Measurements from ENCODE around the gene CYBC1.

- TF ChIP-seq, protein P1, sequence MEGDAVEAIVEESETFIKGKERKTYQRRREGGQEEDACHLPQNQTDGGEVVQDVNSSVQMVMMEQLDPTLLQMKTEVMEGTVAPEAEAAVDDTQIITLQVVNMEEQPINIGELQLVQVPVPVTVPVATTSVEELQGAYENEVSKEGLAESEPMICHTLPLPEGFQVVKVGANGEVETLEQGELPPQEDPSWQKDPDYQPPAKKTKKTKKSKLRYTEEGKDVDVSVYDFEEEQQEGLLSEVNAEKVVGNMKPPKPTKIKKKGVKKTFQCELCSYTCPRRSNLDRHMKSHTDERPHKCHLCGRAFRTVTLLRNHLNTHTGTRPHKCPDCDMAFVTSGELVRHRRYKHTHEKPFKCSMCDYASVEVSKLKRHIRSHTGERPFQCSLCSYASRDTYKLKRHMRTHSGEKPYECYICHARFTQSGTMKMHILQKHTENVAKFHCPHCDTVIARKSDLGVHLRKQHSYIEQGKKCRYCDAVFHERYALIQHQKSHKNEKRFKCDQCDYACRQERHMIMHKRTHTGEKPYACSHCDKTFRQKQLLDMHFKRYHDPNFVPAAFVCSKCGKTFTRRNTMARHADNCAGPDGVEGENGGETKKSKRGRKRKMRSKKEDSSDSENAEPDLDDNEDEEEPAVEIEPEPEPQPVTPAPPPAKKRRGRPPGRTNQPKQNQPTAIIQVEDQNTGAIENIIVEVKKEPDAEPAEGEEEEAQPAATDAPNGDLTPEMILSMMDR (IDR thresholded peaks at IDR 0.05), result no peak
- TF ChIP-seq POLR2A (IDR thresholded peaks at IDR 0.05), result no peak
- no peak for TF ChIP-seq EP300 (IDR thresholded peaks at IDR 0.05)
Observed at GRCh38 chr17:82492643-82493225, 42.2 kb upstream of the CYBC1 start.
